ENCODE data around the gene ARHGAP10.

ARHGAP10 gene

DNA sequence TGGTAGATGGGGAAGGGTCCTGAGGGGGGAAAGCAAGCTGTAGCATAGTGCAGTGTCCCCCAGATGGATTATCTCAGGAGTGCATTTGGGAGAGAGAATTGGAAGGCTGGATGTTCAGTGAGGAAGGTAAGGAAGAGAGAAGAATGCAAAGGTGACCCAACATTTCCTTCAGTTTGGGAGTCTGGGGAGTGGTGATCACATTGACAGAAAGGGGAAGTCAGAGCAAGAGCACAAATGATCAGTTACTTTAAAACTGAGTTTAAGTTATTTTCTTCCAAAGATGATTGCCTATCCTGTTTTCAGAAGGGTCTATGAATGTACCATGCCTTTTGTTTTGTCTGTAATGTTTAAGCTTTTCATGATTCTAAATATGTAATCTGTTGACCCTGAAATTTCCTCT is 47.6 kb downstream of the ARHGAP10 start:
- H3K4me3 ChIP-seq (ENCODE audit: insufficient read depth, low read depth, low read length) = no peak overlapping the region
- no peaks in the 10 kb centered on the region for H3K36me3 ChIP-seq (ENCODE audit: control insufficient read depth, insufficient read depth, low read length)
- H3K4me1 ChIP-seq (ENCODE audit: control insufficient read depth, insufficient read depth, low read length) = no peaks in the 10 kb centered on the region
- H3K27ac ChIP-seq (ENCODE audit: insufficient read depth, low read depth, low read length, poor library complexity, severe bottlenecking) = no peak overlapping the region
- no peaks in the 10 kb centered on the region for H3K27me3 ChIP-seq (ENCODE audit: control insufficient read depth, insufficient read depth, low read length, poor library complexity, severe bottlenecking)
- no peaks in the 10 kb centered on the region for H3K9me3 ChIP-seq (ENCODE audit: control insufficient read depth, low read length)

GRCh38 chr4:147780137-147780777 is 48.4 kb downstream of the ARHGAP10 start:
- no peaks in the 10 kb centered on the region for H3K9me3 ChIP-seq (ENCODE audit: control insufficient read depth, low read length)
- H3K4me1 ChIP-seq (ENCODE audit: control insufficient read depth, insufficient read depth, low read length) = no peaks in the 10 kb centered on the region
- H3K27me3 ChIP-seq (ENCODE audit: control insufficient read depth, insufficient read depth, low read length, poor library complexity, severe bottlenecking) = no peaks in the 10 kb centered on the region
- H3K27ac ChIP-seq (ENCODE audit: insufficient read depth, low read depth, low read length, poor library complexity, severe bottlenecking) = no peak overlapping the region
- no peak overlapping the region for H3K4me3 ChIP-seq (ENCODE audit: insufficient read depth, low read depth, low read length)
- H3K36me3 ChIP-seq (ENCODE audit: control insufficient read depth, insufficient read depth, low read length) = no peaks in the 10 kb centered on the region
- WGBS, 2 experiments = 92 to 96% methylated on average over 7 of the region's 7 CpGs

DNA sequence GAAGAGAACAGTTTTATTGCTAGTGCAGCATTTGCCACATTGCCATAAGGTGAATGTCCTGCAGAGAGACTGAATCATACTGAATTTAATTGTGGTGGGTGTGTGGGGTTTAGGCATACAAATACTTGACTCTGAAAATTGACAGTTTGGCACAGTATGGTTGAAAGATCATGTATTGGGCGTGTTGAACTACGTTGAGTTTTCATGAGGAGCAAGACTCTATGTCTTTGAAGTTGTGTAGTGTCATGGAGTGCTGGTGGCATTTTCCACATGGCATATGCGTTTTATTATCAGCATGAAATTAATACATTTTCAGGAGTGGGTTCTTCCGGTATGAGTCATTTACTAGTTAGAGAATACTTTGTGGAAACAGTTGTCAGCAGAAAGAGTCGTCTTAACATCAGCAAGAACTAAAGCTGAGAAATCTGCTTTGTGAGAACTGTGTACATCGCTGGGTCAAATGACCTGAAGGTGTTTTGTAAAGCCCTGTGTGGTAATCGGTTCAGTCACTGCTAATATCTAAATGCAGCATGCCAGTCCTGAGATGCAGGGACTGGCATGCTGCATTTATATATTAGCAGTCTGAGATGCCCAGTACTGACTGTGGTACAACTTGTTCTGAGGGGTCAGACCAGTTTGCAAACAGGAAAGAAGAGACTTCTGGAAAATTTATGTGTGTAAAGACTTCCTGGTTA is 50.3 kb downstream of the ARHGAP10 start:
- 88 to 89% methylated on average over 7 of the region's 7 CpGs for WGBS, 2 experiments

GRCh38 chr4:147785129-147785528 is 53.2 kb downstream of the ARHGAP10 start:
- H3K4me1 ChIP-seq (ENCODE audit: control insufficient read depth, insufficient read depth, low read length) = peaks cover 9% of the 10 kb centered on the region
- no peaks in the 10 kb centered on the region for H3K36me3 ChIP-seq (ENCODE audit: control insufficient read depth, insufficient read depth, low read length)
- no peak overlapping the region for H3K4me3 ChIP-seq (ENCODE audit: insufficient read depth, low read depth, low read length)
- WGBS, 2 experiments = 93 to 100% methylated on average over 1 to 2 of the region's 2 CpGs
- H3K27me3 ChIP-seq (ENCODE audit: control insufficient read depth, insufficient read depth, low read length, poor library complexity, severe bottlenecking) = no peaks in the 10 kb centered on the region
- peak overlapping the region; percentile 67 for H3K27ac ChIP-seq (ENCODE audit: insufficient read depth, low read depth, low read length, poor library complexity, severe bottlenecking)
- no peaks in the 10 kb centered on the region for H3K9me3 ChIP-seq (ENCODE audit: control insufficient read depth, low read length)

More for the DNA sequence above, 50.3 kb downstream of the ARHGAP10 start:
- Histone ChIP-seq H3K36me3 (ENCODE audit: control insufficient read depth, insufficient read depth, low read length) (no peaks in the 10 kb centered on the region), H3K4me3 (ENCODE audit: insufficient read depth, low read depth, low read length) (no peak overlapping the region), H3K9me3 (ENCODE audit: control insufficient read depth, low read length) (no peaks in the 10 kb centered on the region), H3K4me1 (ENCODE audit: control insufficient read depth, insufficient read depth, low read length) (peaks cover 6% of the 10 kb centered on the region), H3K27me3 (ENCODE audit: control insufficient read depth, insufficient read depth, low read length, poor library complexity, severe bottlenecking) (no peaks in the 10 kb centered on the region), H3K27ac (ENCODE audit: insufficient read depth, low read depth, low read length, poor library complexity, severe bottlenecking) (no peak overlapping the region)

GRCh38 chr4:147786031-147786430 is 54.1 kb downstream of the ARHGAP10 start:
- Histone ChIP-seq H3K36me3 (ENCODE audit: control insufficient read depth, insufficient read depth, low read length) (no peaks in the 10 kb centered on the region), H3K9me3 (ENCODE audit: control insufficient read depth, low read length) (no peaks in the 10 kb centered on the region), H3K4me3 (ENCODE audit: insufficient read depth, low read depth, low read length) (no peak overlapping the region), H3K27ac (ENCODE audit: insufficient read depth, low read depth, low read length, poor library complexity, severe bottlenecking) (no peak overlapping the region), H3K4me1 (ENCODE audit: control insufficient read depth, insufficient read depth, low read length) (peaks cover 9% of the 10 kb centered on the region), H3K27me3 (ENCODE audit: control insufficient read depth, insufficient read depth, low read length, poor library complexity, severe bottlenecking) (no peaks in the 10 kb centered on the region)
- 86 to 88% methylated on average over 2 of the region's 2 CpGs for WGBS, 2 experiments

DNA sequence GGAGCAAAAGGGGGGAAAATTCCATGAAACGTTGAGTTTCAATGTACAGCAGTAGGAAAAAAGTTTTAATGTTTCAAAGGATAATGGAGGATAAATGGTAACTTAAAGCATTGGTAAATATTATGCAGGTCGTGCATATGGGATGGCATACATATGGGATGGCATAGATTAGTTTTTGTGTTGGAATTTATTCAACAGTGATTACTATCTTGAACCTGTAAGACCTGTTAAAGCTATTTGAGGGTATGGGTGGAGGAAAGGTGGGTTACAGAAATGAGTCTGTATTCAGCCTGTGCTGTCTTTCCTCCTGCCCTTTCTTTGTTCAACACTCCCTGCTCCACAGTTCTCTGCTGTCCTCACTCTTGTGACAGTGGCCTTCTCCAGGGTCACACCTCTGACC is 54.6 kb downstream of the ARHGAP10 start:
- WGBS, 2 experiments = 87 to 92% methylated on average over 2 of the region's 2 CpGs
- Histone ChIP-seq H3K27me3 (ENCODE audit: control insufficient read depth, insufficient read depth, low read length, poor library complexity, severe bottlenecking) (no peaks in the 10 kb centered on the region), H3K36me3 (ENCODE audit: control insufficient read depth, insufficient read depth, low read length) (no peaks in the 10 kb centered on the region), H3K27ac (ENCODE audit: insufficient read depth, low read depth, low read length, poor library complexity, severe bottlenecking) (no peak overlapping the region), H3K9me3 (ENCODE audit: control insufficient read depth, low read length) (no peaks in the 10 kb centered on the region), H3K4me1 (ENCODE audit: control insufficient read depth, insufficient read depth, low read length) (peaks cover 9% of the 10 kb centered on the region), H3K4me3 (ENCODE audit: insufficient read depth, low read depth, low read length) (no peak overlapping the region)

DNA sequence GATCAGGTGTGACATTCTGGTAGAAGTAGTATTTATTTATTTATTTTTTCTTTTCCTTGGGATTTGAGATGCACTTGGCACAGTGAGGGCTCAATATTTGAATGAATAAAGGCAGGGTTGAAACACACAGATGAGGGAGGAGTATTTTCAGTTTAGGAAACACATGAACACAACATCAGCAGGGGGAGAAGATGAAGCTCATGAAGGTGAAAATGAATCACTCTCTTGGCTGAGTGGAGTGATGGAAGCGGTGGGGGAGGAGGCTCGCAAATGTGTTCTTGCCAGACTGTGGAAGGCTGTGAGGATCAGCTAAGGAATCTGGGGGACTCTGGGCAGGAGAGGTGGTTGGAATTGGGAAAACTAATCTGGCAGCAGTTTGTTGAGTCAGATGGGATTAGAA is 55.3 kb downstream of the ARHGAP10 start:
- Histone ChIP-seq H3K4me1 (ENCODE audit: control insufficient read depth, insufficient read depth, low read length) (peaks cover 9% of the 10 kb centered on the region), H3K9me3 (ENCODE audit: control insufficient read depth, low read length) (no peaks in the 10 kb centered on the region), H3K27me3 (ENCODE audit: control insufficient read depth, insufficient read depth, low read length, poor library complexity, severe bottlenecking) (no peaks in the 10 kb centered on the region), H3K36me3 (ENCODE audit: control insufficient read depth, insufficient read depth, low read length) (no peaks in the 10 kb centered on the region), H3K27ac (ENCODE audit: insufficient read depth, low read depth, low read length, poor library complexity, severe bottlenecking) (no peak overlapping the region), H3K4me3 (ENCODE audit: insufficient read depth, low read depth, low read length) (no peak overlapping the region)
- WGBS, 2 experiments = 96 to 97% methylated on average over 2 of the region's 2 CpGs

- Histone ChIP-seq H3K9me3 (ENCODE audit: control insufficient read depth, low read length) (no peaks in the 10 kb centered on the region), H3K27ac (ENCODE audit: insufficient read depth, low read depth, low read length, poor library complexity, severe bottlenecking) (no peak overlapping the region)
- WGBS, 2 experiments = 91 to 100% methylated on average over 2 to 3 of the region's 3 CpGs
Measured at GRCh38 chr4:147788791-147789190, 56.9 kb downstream of the ARHGAP10 start.

GRCh38 chr4:147789596-147789995 is 57.7 kb downstream of the ARHGAP10 start:
- H3K4me3 ChIP-seq (ENCODE audit: insufficient read depth, low read depth, low read length) = no peak overlapping the region
- H3K27me3 ChIP-seq (ENCODE audit: control insufficient read depth, insufficient read depth, low read length, poor library complexity, severe bottlenecking) = no peaks in the 10 kb centered on the region
- H3K4me1 ChIP-seq (ENCODE audit: control insufficient read depth, insufficient read depth, low read length) = peaks cover 9% of the 10 kb centered on the region
- H3K36me3 ChIP-seq (ENCODE audit: control insufficient read depth, insufficient read depth, low read length) = no peaks in the 10 kb centered on the region
- no peaks in the 10 kb centered on the region for H3K9me3 ChIP-seq (ENCODE audit: control insufficient read depth, low read length)
- 100% methylated on average over 1 to 2 of the region's 2 CpGs for WGBS, 2 experiments
- no peak overlapping the region for H3K27ac ChIP-seq (ENCODE audit: insufficient read depth, low read depth, low read length, poor library complexity, severe bottlenecking)

More at GRCh38 chr4:147788791-147789190, 56.9 kb downstream of the ARHGAP10 start:
- Histone ChIP-seq H3K4me1 (ENCODE audit: control insufficient read depth, insufficient read depth, low read length) (peaks cover 9% of the 10 kb centered on the region), H3K4me3 (ENCODE audit: insufficient read depth, low read depth, low read length) (no peak overlapping the region), H3K36me3 (ENCODE audit: control insufficient read depth, insufficient read depth, low read length) (no peaks in the 10 kb centered on the region), H3K27me3 (ENCODE audit: control insufficient read depth, insufficient read depth, low read length, poor library complexity, severe bottlenecking) (no peaks in the 10 kb centered on the region)

- Histone ChIP-seq H3K4me3 (ENCODE audit: insufficient read depth, low read depth, low read length) (no peak overlapping the region), H3K27ac (ENCODE audit: insufficient read depth, low read depth, low read length, poor library complexity, severe bottlenecking) (no peak overlapping the region), H3K27me3 (ENCODE audit: control insufficient read depth, insufficient read depth, low read length, poor library complexity, severe bottlenecking) (no peaks in the 10 kb centered on the region), H3K36me3 (ENCODE audit: control insufficient read depth, insufficient read depth, low read length) (no peaks in the 10 kb centered on the region), H3K4me1 (ENCODE audit: control insufficient read depth, insufficient read depth, low read length) (peaks cover 9% of the 10 kb centered on the region), H3K9me3 (ENCODE audit: control insufficient read depth, low read length) (no peaks in the 10 kb centered on the region)
- WGBS, 2 experiments = 75 to 100% methylated on average over 1 of the region's 2 CpGs
Measured at GRCh38 chr4:147790412-147790811, 58.5 kb downstream of the ARHGAP10 start.

Measured in ectodermal cell (in vitro differentiated cells).